Measurements from ENCODE around the gene TUBGCP3.

GRCh38 chr13:112455476-112456059 lies 132.4 kb downstream of the TUBGCP3 start:
- no peak for TF ChIP-seq EZH2 (IDR thresholded peaks at IDR 0.05; ENCODE audit: low read depth, unreplicated experiment)
- no peak for TF ChIP-seq EZH2phosphoT487 (IDR thresholded peaks at IDR 0.05; ENCODE audit: unreplicated experiment)
- TF ChIP-seq CTCF (conservative IDR thresholded peaks at IDR 0.05; ENCODE audit: low read depth in 2 of 2), result no peak
